ENCODE results near the gene EPC2. TPM values are rescaled to one million over a fixed set of nuclear protein-coding genes. Genes with fewer than 3 reads are reported as not detected.

The EPC2 gene
- total and polyA plus RNA-seq, 5 donors from 2014 or later = 1.8 to 74.2 (median 2.7) TPM

- no peak overlapping the region for H3K27ac ChIP-seq (ENCODE audit: insufficient read depth, low read length, poor library complexity, severe bottlenecking)
- no peak overlapping the region for H3K4me3 ChIP-seq (ENCODE audit: low read depth, low read length)
- peak overlapping the region in 2 of 4 donors; percentile 6 to 14 for H3K4me3 Mint-ChIP-seq
- H3K27me3 Mint-ChIP-seq = no peaks in the 10 kb centered on the region
- peaks cover 61 to 95% (median 72%) of the 10 kb centered on the region in 4 donors for H3K4me1 Mint-ChIP-seq
- H3K9me3 ChIP-seq (ENCODE audit: control insufficient read depth in 2 of 2, low read length in 2 of 2) = no peaks in the 10 kb centered on the region
- H3K9me3 Mint-ChIP-seq = peaks cover 0 to 11% (median 0%) of the 10 kb centered on the region in 7 donors
- H3K27me3 ChIP-seq (ENCODE audit: control insufficient read depth, insufficient read depth, low read length) = no peaks in the 10 kb centered on the region
- H3K36me3 Mint-ChIP-seq = peaks cover 21% of the 10 kb centered on the region
- ATAC-seq (ENCODE audit: low read depth in 2 of 2) = no peak
- DNase-seq = no peak
- H3K36me3 ChIP-seq (ENCODE audit: control insufficient read depth, insufficient read depth, low read length) = no peaks in the 10 kb centered on the region
- H3K27ac Mint-ChIP-seq = peak overlapping the region in 1 of 3 donors; percentile 63
- peaks cover 22% of the 10 kb centered on the region for H3K4me1 ChIP-seq (ENCODE audit: control insufficient read depth, insufficient read depth, low read length, poor library complexity, severe bottlenecking)
Observed at GRCh38 chr2:148719941-148720436, 75.4 kb downstream of the EPC2 start.

- peaks cover 18% of the 10 kb centered on the region for H3K36me3 Mint-ChIP-seq
- no peak for DNase-seq
- Histone ChIP-seq H3K36me3 (ENCODE audit: control insufficient read depth, insufficient read depth, low read length) (no peaks in the 10 kb centered on the region), H3K27me3 (ENCODE audit: control insufficient read depth, insufficient read depth, low read length) (no peaks in the 10 kb centered on the region), H3K9me3 (ENCODE audit: control insufficient read depth in 2 of 2, low read length in 2 of 2) (no peaks in the 10 kb centered on the region), H3K27ac (ENCODE audit: insufficient read depth, low read length, poor library complexity, severe bottlenecking) (no peak overlapping the region), H3K4me3 (ENCODE audit: low read depth, low read length) (no peak overlapping the region), H3K4me1 (ENCODE audit: control insufficient read depth, insufficient read depth, low read length, poor library complexity, severe bottlenecking) (peaks cover 23% of the 10 kb centered on the region)
- H3K9me3 Mint-ChIP-seq = peaks cover 0 to 8% (median 0%) of the 10 kb centered on the region in 7 donors
- H3K27me3 Mint-ChIP-seq = no peaks in the 10 kb centered on the region
- H3K4me3 Mint-ChIP-seq = peak overlapping the region in 3 of 4 donors; percentile 6 to 39 (median 14)
- no peak for ATAC-seq (ENCODE audit: low read depth in 2 of 2)
- peak overlapping the region in 1 of 3 donors; percentile 63 for H3K27ac Mint-ChIP-seq
- peaks cover 62 to 95% (median 73%) of the 10 kb centered on the region in 4 donors for H3K4me1 Mint-ChIP-seq
Observed at GRCh38 chr2:148720501-148721001, 76.0 kb downstream of the EPC2 start.

GRCh38 chr2:148721520-148721931, 77.0 kb downstream of the EPC2 start:
- no peaks in the 10 kb centered on the region for H3K27me3 Mint-ChIP-seq
- H3K36me3 Mint-ChIP-seq = peaks cover 20% of the 10 kb centered on the region
- H3K4me1 Mint-ChIP-seq = peaks cover 58 to 95% (median 72%) of the 10 kb centered on the region in 4 donors
- DNase-seq (no peak), ATAC-seq (ENCODE audit: low read depth in 2 of 2) (no peak)
- Histone ChIP-seq H3K4me3 (ENCODE audit: low read depth, low read length) (no peak overlapping the region), H3K36me3 (ENCODE audit: control insufficient read depth, insufficient read depth, low read length) (no peaks in the 10 kb centered on the region), H3K27me3 (ENCODE audit: control insufficient read depth, insufficient read depth, low read length) (no peaks in the 10 kb centered on the region), H3K4me1 (ENCODE audit: control insufficient read depth, insufficient read depth, low read length, poor library complexity, severe bottlenecking) (peaks cover 26% of the 10 kb centered on the region), H3K9me3 (ENCODE audit: control insufficient read depth in 2 of 2, low read length in 2 of 2) (no peaks in the 10 kb centered on the region), H3K27ac (ENCODE audit: insufficient read depth, low read length, poor library complexity, severe bottlenecking) (no peak overlapping the region)
- H3K4me3 Mint-ChIP-seq = no peak overlapping the region
- H3K27ac Mint-ChIP-seq = peak overlapping the region in 1 of 3 donors; percentile 28
- H3K9me3 Mint-ChIP-seq = peaks cover 0 to 4% (median 0%) of the 10 kb centered on the region in 7 donors

GRCh38 chr2:148721991-148722777, 77.6 kb downstream of the EPC2 start:
- Mint-ChIP-seq H3K4me1 (peaks cover 58 to 91% (median 69%) of the 10 kb centered on the region in 4 donors), H3K4me3 (peak overlapping the region in 3 of 4 donors; percentile 1 to 63 (median 15)), H3K27ac (peak overlapping the region in 2 of 3 donors; percentile 19 to 28), H3K36me3 (peaks cover 25% of the 10 kb centered on the region), H3K27me3 (no peaks in the 10 kb centered on the region), H3K9me3 (peaks cover 0 to 4% (median 0%) of the 10 kb centered on the region in 7 donors)
- Histone ChIP-seq H3K4me1 (ENCODE audit: control insufficient read depth, insufficient read depth, low read length, poor library complexity, severe bottlenecking) (peaks cover 26% of the 10 kb centered on the region), H3K27me3 (ENCODE audit: control insufficient read depth, insufficient read depth, low read length) (no peaks in the 10 kb centered on the region), H3K9me3 (ENCODE audit: control insufficient read depth in 2 of 2, low read length in 2 of 2) (no peaks in the 10 kb centered on the region), H3K36me3 (ENCODE audit: control insufficient read depth, insufficient read depth, low read length) (no peaks in the 10 kb centered on the region), H3K27ac (ENCODE audit: insufficient read depth, low read length, poor library complexity, severe bottlenecking) (no peak overlapping the region), H3K4me3 (ENCODE audit: low read depth, low read length) (no peak overlapping the region)
- no peak for DNase-seq
- no peak for ATAC-seq (ENCODE audit: low read depth in 2 of 2)

- no peak overlapping the region for H3K4me3 ChIP-seq (ENCODE audit: low read depth, low read length)
- H3K36me3 ChIP-seq (ENCODE audit: control insufficient read depth, insufficient read depth, low read length) = no peaks in the 10 kb centered on the region
- H3K9me3 ChIP-seq (ENCODE audit: control insufficient read depth in 2 of 2, low read length in 2 of 2) = no peaks in the 10 kb centered on the region
- Mint-ChIP-seq H3K27me3 (no peaks in the 10 kb centered on the region), H3K9me3 (peaks cover 0 to 5% (median 0%) of the 10 kb centered on the region in 7 donors), H3K27ac (peak overlapping the region in 1 of 3 donors; percentile 78), H3K36me3 (peaks cover 19% of the 10 kb centered on the region), H3K4me3 (no peak overlapping the region), H3K4me1 (peaks cover 42 to 76% (median 55%) of the 10 kb centered on the region in 4 donors)
- H3K27ac ChIP-seq (ENCODE audit: insufficient read depth, low read length, poor library complexity, severe bottlenecking) = no peak overlapping the region
- H3K27me3 ChIP-seq (ENCODE audit: control insufficient read depth, insufficient read depth, low read length) = no peaks in the 10 kb centered on the region
- ATAC-seq (ENCODE audit: low read depth in 2 of 2) = no peak
- DNase-seq = no peak
- peaks cover 13% of the 10 kb centered on the region for H3K4me1 ChIP-seq (ENCODE audit: control insufficient read depth, insufficient read depth, low read length, poor library complexity, severe bottlenecking)
Observed at GRCh38 chr2:148725564-148725963, 81.0 kb downstream of the EPC2 start.

GRCh38 chr2:148726228-148726627, 81.7 kb downstream of the EPC2 start:
- Mint-ChIP-seq H3K36me3 (peaks cover 19% of the 10 kb centered on the region), H3K27ac (no peak overlapping the region), H3K4me3 (no peak overlapping the region), H3K9me3 (peaks cover 0 to 5% (median 0%) of the 10 kb centered on the region in 7 donors), H3K27me3 (no peaks in the 10 kb centered on the region), H3K4me1 (peaks cover 35 to 76% (median 54%) of the 10 kb centered on the region in 4 donors)
- H3K9me3 ChIP-seq (ENCODE audit: control insufficient read depth in 2 of 2, low read length in 2 of 2) = no peaks in the 10 kb centered on the region
- no peak overlapping the region for H3K27ac ChIP-seq (ENCODE audit: insufficient read depth, low read length, poor library complexity, severe bottlenecking)
- no peaks in the 10 kb centered on the region for H3K36me3 ChIP-seq (ENCODE audit: control insufficient read depth, insufficient read depth, low read length)
- ATAC-seq (ENCODE audit: low read depth in 2 of 2) (no peak), DNase-seq (peak in 1 of 3 donors; percentile 4)
- no peaks in the 10 kb centered on the region for H3K27me3 ChIP-seq (ENCODE audit: control insufficient read depth, insufficient read depth, low read length)
- no peak overlapping the region for H3K4me3 ChIP-seq (ENCODE audit: low read depth, low read length)
- peaks cover 7% of the 10 kb centered on the region for H3K4me1 ChIP-seq (ENCODE audit: control insufficient read depth, insufficient read depth, low read length, poor library complexity, severe bottlenecking)

- Histone ChIP-seq H3K9me3 (ENCODE audit: control insufficient read depth in 2 of 2, low read length in 2 of 2) (no peaks in the 10 kb centered on the region), H3K4me3 (ENCODE audit: low read depth, low read length) (no peak overlapping the region), H3K36me3 (ENCODE audit: control insufficient read depth, insufficient read depth, low read length) (no peaks in the 10 kb centered on the region), H3K27ac (ENCODE audit: insufficient read depth, low read length, poor library complexity, severe bottlenecking) (no peak overlapping the region), H3K27me3 (ENCODE audit: control insufficient read depth, insufficient read depth, low read length) (no peaks in the 10 kb centered on the region), H3K4me1 (ENCODE audit: control insufficient read depth, insufficient read depth, low read length, poor library complexity, severe bottlenecking) (peaks cover 4% of the 10 kb centered on the region)
- Mint-ChIP-seq H3K27ac (peak overlapping the region in 1 of 3 donors; percentile 60), H3K36me3 (peaks cover 22% of the 10 kb centered on the region), H3K4me1 (peaks cover 18 to 69% (median 39%) of the 10 kb centered on the region in 4 donors), H3K27me3 (no peaks in the 10 kb centered on the region), H3K4me3 (no peak overlapping the region), H3K9me3 (peaks cover 0 to 5% (median 0%) of the 10 kb centered on the region in 7 donors)
- DNase-seq (no peak), ATAC-seq (ENCODE audit: low read depth in 2 of 2) (no peak)
Observed at GRCh38 chr2:148730085-148730484, 85.5 kb downstream of the EPC2 start.
